Muscle of back (tissue), 11 donors: Measurements from ENCODE around the gene NRG2. TPM values are rescaled to one million over a fixed set of nuclear protein-coding genes. Genes with fewer than 3 reads are reported as not detected.

Source experiments
- DNase-seq, 3 donors: peaks; one replicate each; pipeline versions ENCODE4 v3.0.0 to v3.0.0-alpha.2; 2013
- polyA plus RNA-seq, 10 donors: library from polyadenylated mRNA; unstranded; fragments of 120-200 nt; gene quantifications; one replicate each; pipeline ENCODE4 v1.2.1, GENCODE V29; 2013; ENCODE audit not compliant: insufficient read length in 10 of 10

Gene NRG2
- polyA plus RNA-seq, 10 donors = 0.64 to 2.1 (median 1.5) TPM

DNA sequence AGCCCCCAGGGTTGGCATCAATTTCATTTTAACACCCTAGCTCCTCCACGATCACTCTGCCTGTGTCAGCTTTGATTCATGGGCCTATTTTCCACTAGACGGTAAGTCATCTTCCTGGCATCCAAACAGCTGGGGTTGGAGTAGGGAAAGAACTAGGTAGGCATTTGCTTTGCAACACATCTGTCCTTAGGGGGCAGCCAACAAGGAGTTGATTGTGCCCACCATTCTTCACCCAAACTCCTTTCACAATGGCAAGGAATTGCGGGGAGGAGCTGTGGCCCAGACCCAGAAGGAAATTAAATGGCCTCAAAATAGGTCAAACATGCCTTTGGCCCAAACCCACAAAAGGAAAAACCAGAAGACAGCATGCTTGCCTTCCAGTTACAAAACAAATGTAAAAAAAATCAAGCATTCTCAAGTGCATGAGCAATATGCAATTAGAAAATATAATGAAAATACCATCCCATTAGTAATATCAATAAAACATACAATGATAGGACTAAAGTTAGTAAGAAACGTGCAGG lies 71.8 kb downstream of the NRG2 start:
- DNase-seq = no peak

DNA sequence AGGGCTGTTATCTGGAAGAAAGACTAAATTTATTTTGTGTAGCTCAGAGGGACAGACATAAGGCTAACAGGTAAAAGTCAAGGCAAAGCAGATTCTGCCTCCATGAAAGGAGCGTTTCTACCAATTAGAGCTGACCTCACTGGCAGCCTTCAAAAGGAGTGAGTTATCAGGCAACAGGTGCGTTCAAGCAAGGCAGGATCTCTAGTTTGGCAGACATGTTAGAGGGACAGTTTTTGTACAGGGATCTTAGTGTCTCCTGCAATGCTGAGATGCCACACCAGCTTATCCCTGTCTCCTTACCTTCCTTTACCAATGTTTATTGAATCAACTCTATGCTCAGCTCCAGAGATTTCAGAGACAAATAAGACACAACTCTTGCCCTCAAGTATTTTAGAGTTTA lies 73.8 kb downstream of the NRG2 start:
- DNase-seq = no peak

DNA sequence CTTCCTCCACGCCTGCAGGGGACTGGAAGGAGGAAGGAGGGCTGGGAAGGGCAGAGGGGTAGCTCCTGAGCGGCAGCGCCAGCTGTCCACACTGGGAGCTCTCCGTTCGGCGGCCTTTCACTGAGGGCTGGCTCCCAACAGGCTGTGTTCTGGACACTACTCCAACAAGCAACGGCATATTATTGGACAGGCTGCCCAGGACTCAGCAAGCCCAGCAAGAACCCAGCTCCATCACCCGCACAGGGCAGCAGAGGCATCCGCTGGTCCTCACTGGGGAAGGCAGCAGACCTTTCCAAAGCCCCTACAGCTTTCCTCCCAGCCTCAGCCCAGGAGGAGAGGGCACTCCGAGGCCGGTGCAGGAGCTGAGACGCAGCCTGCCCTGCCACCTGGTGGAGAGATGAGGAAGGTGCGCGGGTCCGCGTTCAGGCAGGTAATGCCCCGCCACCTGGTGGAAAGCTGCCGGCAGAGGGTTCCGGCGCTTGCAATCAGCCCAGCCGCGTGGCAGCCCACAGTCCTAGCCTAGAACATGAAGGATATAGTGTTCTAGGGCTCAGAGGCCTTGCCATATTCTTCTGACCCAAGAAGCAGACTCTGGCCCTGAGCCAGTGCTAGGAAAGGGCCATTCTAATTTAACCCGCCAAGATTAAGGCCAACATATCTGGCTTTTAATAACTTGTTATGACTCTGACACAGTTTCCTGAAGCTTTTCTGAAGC lies 74.4 kb downstream of the NRG2 start:
- peak; percentile 65 to 91 (median 85) for DNase-seq

DNA sequence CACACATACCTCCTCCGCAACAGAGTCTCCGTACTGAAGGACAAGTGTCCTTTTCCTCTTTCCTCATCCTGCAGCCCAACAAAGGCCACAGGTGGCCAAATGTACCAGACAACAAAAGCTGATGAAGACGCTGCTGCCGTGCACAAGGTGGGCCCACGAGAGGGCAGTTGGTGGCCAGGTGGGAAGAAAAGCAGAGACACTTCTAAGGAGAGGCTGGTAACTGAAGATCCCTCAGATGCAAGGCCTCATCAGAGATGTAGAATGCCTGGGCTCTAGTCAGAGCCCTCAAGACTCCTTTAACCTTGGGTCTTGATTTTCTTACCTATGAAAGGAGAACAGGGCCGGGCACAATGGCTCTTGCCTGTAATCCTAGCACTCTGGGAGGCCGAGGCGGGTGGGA lies 75.7 kb downstream of the NRG2 start:
- DNase-seq = no peak

DNA sequence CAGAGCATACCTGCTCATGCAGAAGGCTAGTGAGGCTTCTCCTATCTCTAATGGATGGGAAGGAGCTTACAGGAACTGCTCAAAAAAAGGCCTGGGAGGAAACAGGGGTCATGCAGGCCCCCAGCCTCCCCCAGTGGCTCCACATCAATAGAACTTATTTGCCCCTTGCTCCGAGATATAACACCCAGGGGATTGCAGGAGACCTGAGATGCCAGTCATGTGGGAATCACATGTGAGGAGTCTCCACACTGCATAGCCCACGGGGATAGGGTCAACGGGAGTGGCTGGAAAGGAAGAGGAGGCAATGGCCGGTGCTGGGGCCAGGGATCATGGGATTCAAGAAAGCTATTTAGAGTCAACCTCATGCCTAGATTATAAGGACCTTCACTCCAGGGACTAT lies 76.2 kb downstream of the NRG2 start:
- DNase-seq = no peak

DNA sequence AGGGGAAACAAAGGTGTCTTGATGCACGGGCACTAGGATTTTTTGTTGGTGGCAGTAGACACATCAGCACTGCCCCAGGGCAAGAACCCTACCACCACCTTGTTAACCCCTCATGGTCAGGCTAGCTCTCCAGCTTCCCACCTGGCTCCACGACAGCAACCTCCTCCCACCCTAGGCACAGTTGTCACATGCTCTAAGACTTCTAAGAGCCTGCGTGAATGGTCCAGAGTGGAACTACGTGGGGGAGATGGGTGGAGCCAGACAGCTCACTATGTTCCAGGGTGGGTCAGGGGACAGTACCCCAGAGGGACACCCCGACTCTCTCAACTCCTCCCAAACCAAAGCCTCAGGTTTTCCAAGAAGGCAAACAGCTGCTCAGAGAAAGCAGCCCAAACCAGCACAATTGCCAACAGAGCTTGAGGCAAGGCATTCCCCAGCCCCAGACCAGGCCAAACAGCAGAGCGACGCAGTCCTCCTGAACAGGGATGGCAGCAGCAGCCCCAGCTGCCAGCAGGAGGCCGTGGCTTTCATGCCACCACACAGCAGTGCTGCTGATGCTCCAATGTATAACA lies 78.0 kb downstream of the NRG2 start:
- no peak for DNase-seq

DNA sequence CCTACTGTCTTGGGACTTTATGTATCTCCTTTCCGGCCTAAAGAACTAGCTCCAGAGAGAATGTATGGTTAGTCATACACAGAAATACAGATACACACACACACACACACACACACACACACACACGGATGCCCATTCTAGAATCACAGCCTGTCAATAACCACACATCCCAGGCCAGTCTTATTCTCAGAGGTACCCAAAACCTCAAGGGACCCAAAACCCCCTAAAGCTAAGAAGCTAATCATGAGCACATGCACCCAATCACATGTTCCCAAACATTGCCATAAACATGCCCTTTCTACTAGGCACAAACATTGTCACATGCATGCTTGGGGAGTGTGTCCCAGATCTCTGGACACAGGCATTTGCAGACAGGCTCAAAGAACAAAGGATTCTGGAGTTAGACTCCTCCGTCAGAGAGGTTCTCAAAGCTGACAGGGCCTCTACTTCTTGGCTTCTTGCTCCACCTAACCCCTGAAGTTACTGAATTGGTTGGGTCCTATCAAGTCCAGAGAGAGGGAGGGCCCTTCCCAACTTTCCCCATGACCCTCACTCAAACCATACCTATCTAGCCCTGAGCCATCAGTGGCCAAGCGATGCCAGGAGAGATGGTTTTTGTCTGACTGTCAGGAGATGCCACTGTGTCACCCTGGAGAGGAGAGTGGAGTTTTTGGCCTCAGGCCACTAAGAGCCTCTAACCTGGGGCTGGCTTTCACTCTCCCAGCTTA lies 78.7 kb downstream of the NRG2 start:
- DNase-seq = no peak

DNA sequence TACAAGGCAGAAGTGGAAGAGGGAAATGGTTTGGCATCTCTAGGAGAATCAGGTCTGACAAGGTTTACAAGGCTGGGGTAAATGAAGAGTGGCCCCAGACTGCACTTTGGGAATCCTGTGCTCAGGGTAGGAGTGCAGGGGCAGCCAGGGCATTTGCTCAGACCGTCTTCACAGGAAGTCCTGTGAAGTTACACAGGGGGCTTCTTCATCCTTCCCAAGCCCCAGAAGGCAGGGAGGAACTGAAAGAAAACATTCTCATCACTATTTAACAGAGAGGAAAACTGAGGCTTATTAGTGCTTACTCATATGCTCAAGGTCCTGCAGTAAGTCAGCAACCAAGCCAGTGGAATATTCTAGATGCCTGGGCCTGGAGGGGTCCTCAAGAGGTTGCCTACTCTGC lies 80.7 kb downstream of the NRG2 start:
- no peak for DNase-seq

DNA sequence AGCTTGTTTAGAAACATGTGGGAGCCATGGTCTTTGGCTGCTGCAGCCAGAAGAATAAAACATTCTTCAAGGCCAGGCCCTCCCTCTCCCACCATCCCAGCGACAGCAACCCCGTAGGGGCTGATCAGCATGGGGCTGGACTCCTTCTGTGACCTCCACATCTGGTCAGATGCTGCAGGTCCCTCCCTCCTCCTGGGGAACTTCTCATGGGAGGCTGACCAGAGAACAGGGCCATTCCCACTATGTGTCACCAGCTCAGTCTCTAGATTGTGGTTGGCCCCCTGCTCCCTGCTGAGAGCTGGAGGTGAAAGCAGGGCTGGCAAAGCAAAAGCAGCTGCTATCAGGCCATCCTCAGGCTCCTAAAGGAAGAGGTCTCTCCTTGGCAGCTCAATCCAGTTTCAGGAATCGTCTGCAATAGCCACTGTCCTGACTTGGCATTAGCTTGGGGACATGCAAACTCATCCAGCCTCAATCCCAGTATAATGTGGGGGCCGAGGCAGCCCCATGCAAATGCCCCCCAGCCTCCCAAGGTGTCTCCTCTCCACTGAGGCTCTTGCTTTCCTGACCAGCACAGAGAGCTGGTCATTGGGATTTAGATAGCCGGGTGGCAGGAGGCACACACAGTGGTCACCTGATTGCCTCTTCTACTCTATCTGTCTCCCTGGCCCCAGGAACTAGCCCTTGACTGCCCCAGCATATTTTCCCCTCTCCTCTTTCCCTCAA lies 81.5 kb downstream of the NRG2 start:
- no peak for DNase-seq

DNA sequence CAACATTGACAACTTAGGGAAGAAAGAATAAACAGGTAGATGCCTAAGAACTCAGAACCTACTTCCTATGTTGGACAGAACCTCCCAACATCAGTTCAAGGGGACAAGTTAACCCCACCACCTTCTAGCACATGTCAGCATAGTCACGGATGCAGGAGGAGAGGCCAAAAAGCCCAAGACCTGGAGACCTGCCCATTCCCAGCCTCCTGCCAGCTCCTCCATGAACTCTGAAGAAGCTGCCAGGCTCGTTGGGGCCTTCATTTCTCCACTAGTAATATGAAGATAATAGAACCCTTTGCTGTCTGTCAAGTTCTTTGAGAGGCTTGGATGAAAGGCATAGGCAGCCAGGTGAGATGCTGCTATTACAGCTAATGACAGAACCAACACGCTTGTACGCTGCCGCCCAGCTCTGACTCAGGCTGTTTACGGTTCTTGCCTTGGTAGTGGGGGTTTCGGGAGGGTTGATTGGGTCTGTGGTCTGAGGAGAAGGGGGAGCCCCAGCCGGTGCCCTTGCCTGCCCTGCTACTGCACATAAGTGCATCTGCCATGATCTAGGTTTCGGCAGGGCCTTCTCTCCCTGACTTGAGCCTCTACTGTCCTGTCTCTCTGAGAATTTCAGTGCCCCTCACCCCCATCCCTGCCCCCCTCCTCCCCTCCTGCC lies 82.2 kb downstream of the NRG2 start:
- no peak for DNase-seq

DNA sequence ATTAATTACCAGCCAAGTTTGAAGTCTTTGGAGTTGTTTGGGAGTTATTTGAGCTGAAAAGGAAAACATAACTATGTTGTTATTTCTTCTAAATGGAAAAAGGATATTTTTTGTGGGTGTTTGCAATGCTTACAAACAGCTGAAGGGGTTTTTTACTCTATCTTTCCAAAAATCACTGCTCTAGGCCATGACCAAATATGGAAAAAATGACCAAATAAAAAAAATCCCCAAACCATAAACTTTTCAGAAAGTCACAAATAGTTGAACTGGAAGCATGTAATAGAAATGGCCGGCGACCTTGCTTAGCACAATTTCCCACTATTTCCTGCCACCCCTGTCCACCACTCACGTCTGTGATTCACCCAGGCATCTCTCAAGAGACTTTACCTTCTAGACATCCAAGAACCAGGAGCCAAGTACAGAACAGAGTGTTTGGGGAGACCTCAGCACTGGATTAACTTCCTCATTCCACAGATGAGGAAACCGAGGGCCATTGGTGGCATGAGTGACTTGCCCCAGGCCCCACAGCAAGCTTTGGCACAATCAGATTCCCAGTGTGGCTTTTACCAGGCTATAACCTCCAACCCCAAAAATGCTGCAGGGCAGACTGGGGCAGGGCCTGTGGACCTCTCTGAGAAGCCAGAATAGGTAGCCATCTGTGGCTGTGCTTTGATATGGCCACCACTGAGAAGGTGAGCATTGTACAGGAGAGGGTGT lies 84.5 kb downstream of the NRG2 start:
- DNase-seq = no peak

DNA sequence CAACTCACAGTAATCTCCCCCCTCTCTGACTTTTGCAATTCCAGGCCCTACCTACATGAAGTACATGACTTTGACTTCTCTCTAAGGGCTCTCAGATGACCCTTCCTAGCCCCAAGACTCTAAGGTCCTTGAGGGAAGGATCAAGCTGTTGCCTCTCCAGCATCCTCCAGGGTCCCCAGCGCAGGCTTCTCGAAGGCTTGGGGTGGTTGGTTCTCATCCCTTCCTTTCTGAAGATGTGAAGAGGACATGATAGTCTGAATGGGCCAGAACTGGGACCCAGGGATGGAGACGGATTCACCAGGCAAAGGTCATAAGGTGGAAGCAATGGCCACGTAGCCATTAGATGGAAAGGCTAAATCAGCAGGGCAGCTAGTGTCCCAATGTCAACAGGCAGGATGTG lies 86.8 kb downstream of the NRG2 start:
- no peak for DNase-seq

DNA sequence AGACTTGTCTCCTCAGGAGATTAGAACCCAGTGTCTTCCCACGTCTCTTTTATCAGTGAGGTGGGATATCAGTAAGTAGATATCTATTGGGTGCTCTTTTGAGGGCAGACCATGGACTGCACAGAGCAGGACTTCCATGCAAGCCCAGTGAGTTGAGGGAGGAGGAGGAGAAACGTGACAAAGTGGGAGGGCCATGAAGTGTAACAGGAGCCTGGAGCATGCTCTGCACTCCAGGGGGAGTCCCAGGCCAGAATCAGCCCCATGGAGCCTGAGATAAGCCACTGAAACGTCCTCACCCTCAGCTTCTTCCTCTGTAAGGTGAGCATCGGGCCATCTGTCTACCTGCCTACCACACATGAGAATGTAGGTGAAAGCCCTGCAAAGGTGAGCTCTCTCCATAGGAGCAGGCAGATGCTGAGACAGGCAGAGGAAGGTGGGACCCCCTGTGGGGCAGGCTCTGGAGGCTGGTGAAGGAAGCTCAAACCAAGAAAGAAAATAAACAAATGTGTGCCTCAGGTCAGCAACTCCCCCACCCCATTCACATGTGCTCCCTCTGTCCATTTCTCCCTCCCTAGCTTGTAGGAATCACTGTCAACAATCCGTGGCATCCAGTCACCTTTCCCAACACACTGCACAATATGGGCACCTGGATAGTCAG lies 87.4 kb downstream of the NRG2 start:
- no peak for DNase-seq

DNA sequence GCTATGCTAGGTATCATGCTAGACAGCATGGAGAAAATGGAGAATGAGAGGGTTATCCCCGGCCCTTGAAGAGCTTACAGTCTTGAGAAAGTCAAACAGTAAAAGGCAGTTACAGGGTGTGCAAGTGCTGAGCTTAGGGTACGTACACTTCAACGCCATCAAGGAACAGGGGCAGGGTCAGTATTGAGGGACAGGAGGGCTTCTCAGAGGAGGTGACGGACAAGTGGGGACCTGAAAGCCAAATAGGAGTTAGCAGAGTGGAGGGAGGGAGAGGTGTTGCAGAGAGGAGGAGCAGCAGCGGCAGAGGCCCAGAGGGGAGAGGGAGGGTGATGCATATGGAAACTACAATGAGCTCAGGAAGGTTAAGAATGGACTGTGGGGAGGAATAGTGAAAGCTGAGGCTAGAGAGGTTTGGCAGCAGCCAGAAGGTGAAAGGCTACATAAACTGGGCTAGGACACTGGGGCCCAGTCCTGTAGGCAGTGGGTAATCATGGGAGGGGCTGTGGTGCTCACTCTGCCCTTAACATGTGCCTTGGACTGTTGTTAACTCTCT lies 88.0 kb downstream of the NRG2 start:
- no peak for DNase-seq

DNA sequence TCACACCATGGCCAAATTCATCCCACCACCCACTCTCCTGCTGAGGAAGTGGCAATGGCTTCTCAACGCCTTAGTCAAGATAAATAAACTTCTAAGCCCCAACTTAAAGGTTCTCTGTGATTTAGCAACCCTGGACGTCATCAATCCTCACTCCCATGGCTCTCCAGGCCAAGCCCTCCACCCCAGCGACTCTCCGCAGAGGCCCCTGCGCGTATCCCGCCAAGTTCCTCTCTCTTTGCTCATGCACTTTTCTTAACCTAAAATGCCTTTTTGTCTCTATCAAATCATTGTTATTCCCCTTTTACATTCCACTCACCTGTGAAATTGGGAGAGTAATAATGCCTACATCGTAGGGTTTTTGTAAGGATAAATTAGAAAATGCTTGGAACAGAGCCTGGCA lies 88.6 kb downstream of the NRG2 start:
- no peak for DNase-seq

DNA sequence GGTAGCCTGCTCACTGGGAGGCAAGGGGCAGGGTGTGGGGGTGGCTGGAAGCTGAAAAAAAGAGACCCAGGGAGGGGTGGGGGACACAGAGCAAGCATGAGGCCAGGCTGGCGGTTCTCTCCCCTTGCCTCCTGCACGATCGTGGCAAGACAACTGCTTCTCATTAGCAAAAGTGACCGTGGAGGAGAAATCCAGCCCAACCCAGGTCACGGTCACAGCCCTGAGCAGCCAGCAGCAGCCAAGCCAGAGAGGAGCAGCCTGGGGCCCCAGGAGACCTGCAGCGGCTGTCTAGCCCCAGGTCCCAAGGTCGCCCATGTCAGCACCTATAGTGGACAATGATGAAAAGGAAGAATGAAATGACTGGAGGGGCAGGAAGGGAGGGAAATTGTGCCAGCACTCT lies 89.1 kb downstream of the NRG2 start:
- DNase-seq = peak in 1 of 3 donors; percentile 26

DNA sequence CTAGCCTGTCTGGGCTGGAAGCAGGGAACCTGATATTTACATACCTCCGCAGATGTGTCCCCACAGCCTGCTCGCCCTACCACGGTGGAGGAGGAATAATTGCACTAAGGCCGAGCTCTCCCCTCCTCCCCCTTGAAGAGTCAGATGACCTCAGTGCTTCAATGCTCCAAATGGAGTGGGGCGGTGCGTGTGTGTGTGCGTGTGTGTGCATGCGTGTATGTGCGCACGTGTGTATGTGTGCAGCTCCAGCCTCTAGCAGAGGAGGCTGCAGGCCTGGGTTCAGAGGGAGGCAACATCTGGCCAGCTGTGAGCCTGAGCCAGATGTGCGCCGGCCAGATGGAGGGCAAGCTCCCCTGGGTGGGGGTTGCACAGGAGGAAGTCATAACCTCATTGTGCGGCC lies 90.5 kb downstream of the NRG2 start:
- DNase-seq = peak in 1 of 3 donors; percentile 69

DNA sequence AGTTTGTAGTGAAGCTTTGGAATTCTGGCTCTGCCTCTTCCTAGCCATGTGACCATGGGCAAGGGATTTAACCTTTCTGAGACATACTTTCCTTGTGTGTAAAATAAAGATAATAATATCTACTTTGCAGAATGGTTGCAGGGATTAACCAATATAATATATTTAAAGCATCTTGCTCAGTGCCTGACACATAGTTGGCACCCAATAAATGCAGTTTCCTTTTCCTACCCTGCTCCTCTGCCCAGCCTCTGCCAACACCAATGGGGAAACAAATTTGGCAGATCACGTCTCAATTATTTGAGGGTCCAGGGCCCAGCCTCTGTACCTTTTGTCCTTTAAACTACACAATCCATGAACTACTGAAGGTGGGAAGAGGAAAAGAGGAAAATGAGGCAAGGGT lies 91.1 kb downstream of the NRG2 start:
- DNase-seq = no peak

DNA sequence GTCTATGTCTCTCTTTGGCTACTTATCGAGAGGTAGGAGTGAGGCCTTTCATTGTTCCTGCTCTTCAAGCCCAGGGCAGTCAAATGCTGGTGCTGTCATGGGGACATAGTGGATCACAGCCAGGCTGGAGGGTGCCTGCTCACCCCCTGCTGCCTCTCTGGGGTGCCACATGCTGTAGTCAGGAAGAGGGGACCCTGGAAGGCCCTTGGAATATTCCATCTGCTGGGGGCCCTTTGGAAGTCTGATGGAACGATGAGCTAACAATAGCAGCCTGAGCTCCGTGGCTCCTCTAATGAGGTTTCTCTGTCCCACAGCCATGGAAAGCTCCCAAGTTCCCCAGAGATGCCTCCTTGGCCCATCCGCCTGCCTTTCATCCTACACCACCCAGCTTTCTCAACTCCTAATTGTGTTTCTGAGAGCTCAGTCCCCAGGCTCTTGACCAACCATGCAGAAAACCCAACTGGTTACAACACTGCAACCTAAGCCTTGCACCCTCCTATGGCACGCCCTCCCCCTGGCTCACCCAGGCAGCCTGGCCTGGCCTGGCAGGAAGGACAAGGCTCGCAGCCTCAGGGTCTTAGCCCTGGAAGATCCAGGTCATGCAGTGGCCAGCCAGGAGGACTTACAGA lies 91.7 kb downstream of the NRG2 start:
- no peak for DNase-seq

DNA sequence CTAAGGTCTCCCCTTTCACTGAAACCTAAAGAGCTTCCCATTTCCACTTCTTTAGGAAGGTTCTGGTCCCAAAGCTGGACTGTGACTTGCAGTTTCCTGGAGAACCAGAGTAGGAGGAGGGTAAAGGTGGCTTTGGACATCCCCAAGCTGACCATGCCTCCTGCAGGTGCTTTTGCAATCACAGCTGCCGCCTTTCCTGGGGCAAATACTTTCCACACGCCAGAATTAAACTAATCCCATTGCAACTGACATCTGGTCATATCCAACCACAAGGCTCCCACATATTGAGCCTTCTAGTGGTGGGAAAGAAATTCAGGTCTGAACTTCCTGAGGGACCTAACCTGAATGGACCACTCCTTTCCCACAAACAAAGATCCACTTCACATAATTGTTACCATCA lies 92.7 kb downstream of the NRG2 start:
- no peak for DNase-seq
